ENCODE data around the gene PNPLA5. TPM values are rescaled to one million over a fixed set of nuclear protein-coding genes. Genes with fewer than 3 reads are reported as not detected.
"Not testable (repeated sequence)": the region's sequence is repeated elsewhere in the genome, so short reads cannot be mapped to it uniquely, and the experiment has no call there.

Gene PNPLA5
- not detected in 2 replicates for total RNA-seq (2014; rRNA removed; shearing (Covaris generic))

GRCh38 chr22:43891360-43892182 is at the start of gene PNPLA5:
PNPLA5 (minus strand) TSS chr22:43892013; CDS start chr22:43891880, 133 bp downstream.
- DNase-seq (ENCODE audit: low read depth): no peak

GRCh38 chr22:43941449-43941848 is 49.6 kb upstream of the PNPLA5 start:
- no peak for DNase-seq (ENCODE audit: low read depth)

GRCh38 chr22:43931771-43932170 is 40.0 kb upstream of the PNPLA5 start:
- no peak for DNase-seq (ENCODE audit: low read depth)

- no peak for DNase-seq (ENCODE audit: low read depth)
These were observed 37.1 kb upstream of the PNPLA5 start for GRCh38 chr22:43928908-43929307.

GRCh38 chr22:43928468-43928867 is 36.7 kb upstream of the PNPLA5 start:
- no peak for DNase-seq (ENCODE audit: low read depth)

- DNase-seq (ENCODE audit: low read depth): no peak
These were observed 34.5 kb upstream of the PNPLA5 start for GRCh38 chr22:43926349-43926710.

GRCh38 chr22:43925433-43926348 is 33.9 kb upstream of the PNPLA5 start:
- DNase-seq (ENCODE audit: low read depth): peak; percentile 50

GRCh38 chr22:43924877-43925276 is 33.1 kb upstream of the PNPLA5 start:
- DNase-seq (ENCODE audit: low read depth): no peak

- peak; percentile 83 for DNase-seq (ENCODE audit: low read depth)
These were observed 32.0 kb upstream of the PNPLA5 start, which contains the start of gene PNPLA3 for GRCh38 chr22:43923631-43924464. PNPLA3 (plus strand) TSS chr22:43923805; CDS start chr22:43923912, 107 bp downstream.

GRCh38 chr22:43923191-43923590 is 31.4 kb upstream of the PNPLA5 start:
- DNase-seq (ENCODE audit: low read depth): no peak

GRCh38 chr22:43922123-43922522 is 30.3 kb upstream of the PNPLA5 start:
- DNase-seq (ENCODE audit: low read depth): no peak

GRCh38 chr22:43921370-43921769 is 29.6 kb upstream of the PNPLA5 start:
- DNase-seq (ENCODE audit: low read depth): peak; percentile 97

GRCh38 chr22:43919106-43919973 is 27.5 kb upstream of the PNPLA5 start:
- peak; percentile 67 for DNase-seq (ENCODE audit: low read depth)

GRCh38 chr22:43917521-43917920 is 25.7 kb upstream of the PNPLA5 start:
- DNase-seq (ENCODE audit: low read depth): peak; percentile 50

GRCh38 chr22:43911351-43911750 is 19.5 kb upstream of the PNPLA5 start:
- no peak for DNase-seq (ENCODE audit: low read depth)

- no peak for DNase-seq (ENCODE audit: low read depth)
These were observed 18.4 kb upstream of the PNPLA5 start for GRCh38 chr22:43910178-43910695.

- no peak for DNase-seq (ENCODE audit: low read depth)
These were observed 17.9 kb upstream of the PNPLA5 start for GRCh38 chr22:43909708-43910107.

GRCh38 chr22:43905681-43906080 is 13.9 kb upstream of the PNPLA5 start:
- no peak for DNase-seq (ENCODE audit: low read depth)

- DNase-seq (ENCODE audit: low read depth): not testable (repeated sequence)
These were observed 12.6 kb upstream of the PNPLA5 start for GRCh38 chr22:43904412-43904811.

- not testable (repeated sequence) for DNase-seq (ENCODE audit: low read depth)
These were observed 11.2 kb upstream of the PNPLA5 start for GRCh38 chr22:43903033-43903432.
